HG03066 (cell line): Measurements from ENCODE around the gene BICD2.

Experiments
- ATAC-seq: cut with Tn5 transposase; IDR thresholded peaks from one replicate; pipeline ENCODE4 v1.9.1; 2021; ENCODE audit warnings: low read depth; ENCODE audit not compliant: unreplicated experiment

Gene BICD2

GRCh38 chr9:92728831-92729734, 35.5 kb downstream of the BICD2 start:
- peak; percentile 86 for ATAC-seq

GRCh38 chr9:92727716-92728700, 36.6 kb downstream of the BICD2 start:
- ATAC-seq: no peak

GRCh38 chr9:92726971-92727715, 37.5 kb downstream of the BICD2 start:
- ATAC-seq: no peak

GRCh38 chr9:92726348-92726747, 38.3 kb downstream of the BICD2 start:
- ATAC-seq: no peak

GRCh38 chr9:92725766-92726165, 38.9 kb downstream of the BICD2 start:
- ATAC-seq: no peak

- ATAC-seq: no peak
Measured at GRCh38 chr9:92725266-92725545, 39.4 kb downstream of the BICD2 start.

- no peak for ATAC-seq
Measured at GRCh38 chr9:92724528-92725265, 39.9 kb downstream of the BICD2 start.

GRCh38 chr9:92723801-92724323, 40.8 kb downstream of the BICD2 start:
- ATAC-seq: no peak

- ATAC-seq: no peak
Measured at GRCh38 chr9:92723299-92723625, 41.4 kb downstream of the BICD2 start.

- no peak for ATAC-seq
Measured at GRCh38 chr9:92722386-92723298, 42.0 kb downstream of the BICD2 start.

GRCh38 chr9:92721548-92721947, 43.1 kb downstream of the BICD2 start:
- no peak for ATAC-seq

- ATAC-seq: no peak
Measured at GRCh38 chr9:92720807-92721535, 43.7 kb downstream of the BICD2 start.

GRCh38 chr9:92720209-92720765, 44.3 kb downstream of the BICD2 start:
- ATAC-seq: no peak

- no peak for ATAC-seq
Measured at GRCh38 chr9:92719028-92719647, 45.5 kb downstream of the BICD2 start.

- no peak for ATAC-seq
Measured at GRCh38 chr9:92718086-92719001, 46.3 kb downstream of the BICD2 start.
